HEK293T (cell line): ENCODE results near the gene MYO5B.

Experiments
- CTCF ChIA-PET: fragments of 350-600 bp; formaldehyde crosslinking; extraction: SDS; loops from one replicate; lab custom pipeline; 2021; ENCODE audit warnings: antibody characterized with exemption, inconsistent platforms; lab: Yijun Ruan, JAX
- POLR2A ChIA-PET: fragments of 350-600 bp; formaldehyde crosslinking; extraction: SDS; loops from one replicate; lab custom pipeline; 2020; ENCODE audit warnings: antibody characterized with exemption, inconsistent platforms; lab: Yijun Ruan, JAX
- DNase-seq: peaks from one replicate; pipeline ENCODE4 v3.0.0; 2012; ENCODE audit warnings: mixed read lengths; ENCODE audit errors: extremely low spot score
- ARNT ChIP-seq: fragments of 450-650 bp; IDR thresholded peaks from 2 replicates; pipeline ENCODE4 v1.6.1; 2017; ENCODE audit warnings: mild to moderate bottlenecking
- BHLHE40 ChIP-seq: fragments of 450-650 bp; IDR thresholded peaks from 2 replicates; pipeline ENCODE4 v1.6.1; 2016; ENCODE audit warnings: mild to moderate bottlenecking, moderate library complexity, borderline replicate concordance
- CTBP1 ChIP-seq: fragments of 450-650 bp; IDR thresholded peaks from 2 replicates; pipeline ENCODE4 v1.6.1; 2016; ENCODE audit warnings: borderline replicate concordance
- ELF4 ChIP-seq: fragments of 450-650 bp; IDR thresholded peaks from 2 replicates; pipeline ENCODE4 v1.6.1; 2017; ENCODE audit warnings: antibody characterized with exemption
- FOXA1 ChIP-seq: fragments of 450-650 bp; IDR thresholded peaks from 2 replicates; pipeline ENCODE4 v1.6.1; 2016; ENCODE audit warnings: mild to moderate bottlenecking
- FOXK2 ChIP-seq: fragments of 450-650 bp; IDR thresholded peaks from 2 replicates; pipeline ENCODE4 v1.6.1; 2016; ENCODE audit warnings: mild to moderate bottlenecking
- FOXM1 ChIP-seq: fragments of 450-650 bp; IDR thresholded peaks from 2 replicates; pipeline ENCODE4 v1.6.1; 2017; ENCODE audit warnings: mild to moderate bottlenecking, borderline replicate concordance
- HDGF ChIP-seq: fragments of 450-650 bp; IDR thresholded peaks from 2 replicates; pipeline ENCODE4 v1.6.1; 2017; ENCODE audit warnings: antibody characterized with exemption, borderline replicate concordance
- L3MBTL2 ChIP-seq: fragments of 450-650 bp; conservative IDR thresholded peaks from 2 replicates; pipeline ENCODE4 v1.6.1; 2016; ENCODE audit warnings: mild to moderate bottlenecking
- LEF1 ChIP-seq: fragments of 450-650 bp; IDR thresholded peaks from 2 replicates; pipeline ENCODE4 v1.6.1; 2017; ENCODE audit warnings: mild to moderate bottlenecking, borderline replicate concordance
- NFRKB ChIP-seq: fragments of 450-650 bp; IDR thresholded peaks from 2 replicates; pipeline ENCODE4 v1.6.1; 2016; ENCODE audit warnings: mild to moderate bottlenecking, moderate library complexity
- SP1 ChIP-seq: fragments of 450-650 bp; IDR thresholded peaks from 2 replicates; pipeline ENCODE4 v1.6.1; 2017
- SUZ12 ChIP-seq: fragments of 450-650 bp; IDR thresholded peaks from 2 replicates; pipeline ENCODE4 v1.6.1; 2016; ENCODE audit warnings: mild to moderate bottlenecking
- TARDBP ChIP-seq: fragments of 450-650 bp; IDR thresholded peaks from 2 replicates; pipeline ENCODE4 v1.6.1; 2016
- ZNF384 ChIP-seq: fragments of 450-650 bp; IDR thresholded peaks from 2 replicates; pipeline ENCODE4 v1.6.1; 2016
- TF ChIP-seq, protein P1 (sequence below): fragments of 450-650 bp; IDR thresholded peaks from 2 replicates; pipeline ENCODE4 v1.6.1; 2016

MYO5B gene

DNA sequence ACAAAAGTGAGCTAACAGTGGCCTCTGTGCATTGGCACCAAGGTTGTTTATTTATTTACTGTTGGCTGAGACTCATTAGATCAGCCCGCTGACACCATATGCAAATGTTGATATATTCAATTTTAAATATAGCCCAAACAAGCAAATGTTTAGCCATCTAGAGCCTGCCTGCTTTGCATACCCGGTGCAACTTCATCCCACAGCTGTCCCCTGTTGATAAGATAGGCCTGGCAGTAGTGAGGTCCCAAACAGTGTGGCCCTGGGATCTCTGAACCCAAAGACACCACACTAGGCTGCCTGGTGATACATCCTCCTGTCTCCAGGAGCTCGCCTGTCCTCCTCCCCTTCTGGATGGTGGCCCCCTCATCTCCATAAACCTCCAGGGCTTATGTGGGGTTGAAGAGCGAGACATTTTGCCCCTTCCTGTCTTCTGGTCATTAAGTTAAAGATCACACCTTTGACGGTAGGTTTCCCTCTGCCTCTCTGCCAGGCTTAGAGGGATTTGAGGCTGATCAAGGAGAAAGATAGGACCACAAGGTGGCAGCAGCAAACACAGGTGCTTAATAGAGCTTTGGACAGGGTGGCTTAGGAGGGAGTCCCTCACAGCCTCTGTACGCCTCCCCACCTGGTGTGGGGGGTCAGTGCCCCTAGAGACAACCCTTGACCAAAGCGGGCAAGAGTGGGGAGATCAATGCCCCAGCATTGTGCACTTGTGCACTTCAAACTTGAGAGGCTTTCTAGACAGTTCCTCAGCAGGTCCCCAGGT is 23.7 kb upstream of the MYO5B start:
- ChIA-PET CTCF (interaction anchor here (0.7 to 3.1 kb wide), 5 partner anchors 11 to 286 kb away, joined by 3 to 17 read pairs (median 4); partner anchors contain the start of gene MYO5B), POLR2A (no interaction called here)
- DNase-seq = peak; percentile 36
- TF ChIP-seq NFRKB (no peak), FOXK2 (no peak), ARNT (no peak), ZNF384 (no peak), FOXM1 (no peak)

DNA sequence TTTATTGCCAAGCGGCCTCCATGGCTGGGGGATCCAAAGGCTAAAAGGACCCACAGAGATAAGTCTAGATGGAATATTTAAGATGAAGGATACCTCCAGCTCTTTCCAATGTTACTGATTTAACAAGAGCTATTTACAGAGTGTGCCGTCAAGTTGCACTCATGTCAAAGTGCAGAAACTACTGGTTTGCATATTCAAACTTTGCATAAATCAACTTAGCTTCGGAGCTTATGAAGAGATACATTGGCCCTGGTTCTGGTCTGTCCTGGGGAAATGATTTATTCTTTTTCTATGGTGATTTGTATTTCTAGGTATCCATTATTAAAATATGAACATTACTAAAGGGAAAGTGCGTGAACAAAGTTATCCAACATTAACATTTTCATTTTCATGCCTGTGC is 14.4 kb upstream of the MYO5B start:
- DNase-seq = no peak
- ChIA-PET CTCF (no interaction called here), POLR2A (no interaction called here)
- TF ChIP-seq HDGF (no peak), BHLHE40 (no peak), SUZ12 (no peak), ARNT (no peak), SP1 (no peak), TARDBP (no peak), FOXA1 (no peak), FOXK2 (no peak), ZNF384 (no peak), CTBP1 (no peak), FOXM1 (no peak), LEF1 (no peak), L3MBTL2 (no peak)
- TF ChIP-seq, protein P1, sequence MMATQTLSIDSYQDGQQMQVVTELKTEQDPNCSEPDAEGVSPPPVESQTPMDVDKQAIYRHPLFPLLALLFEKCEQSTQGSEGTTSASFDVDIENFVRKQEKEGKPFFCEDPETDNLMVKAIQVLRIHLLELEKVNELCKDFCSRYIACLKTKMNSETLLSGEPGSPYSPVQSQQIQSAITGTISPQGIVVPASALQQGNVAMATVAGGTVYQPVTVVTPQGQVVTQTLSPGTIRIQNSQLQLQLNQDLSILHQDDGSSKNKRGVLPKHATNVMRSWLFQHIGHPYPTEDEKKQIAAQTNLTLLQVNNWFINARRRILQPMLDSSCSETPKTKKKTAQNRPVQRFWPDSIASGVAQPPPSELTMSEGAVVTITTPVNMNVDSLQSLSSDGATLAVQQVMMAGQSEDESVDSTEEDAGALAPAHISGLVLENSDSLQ = no peak

DNA sequence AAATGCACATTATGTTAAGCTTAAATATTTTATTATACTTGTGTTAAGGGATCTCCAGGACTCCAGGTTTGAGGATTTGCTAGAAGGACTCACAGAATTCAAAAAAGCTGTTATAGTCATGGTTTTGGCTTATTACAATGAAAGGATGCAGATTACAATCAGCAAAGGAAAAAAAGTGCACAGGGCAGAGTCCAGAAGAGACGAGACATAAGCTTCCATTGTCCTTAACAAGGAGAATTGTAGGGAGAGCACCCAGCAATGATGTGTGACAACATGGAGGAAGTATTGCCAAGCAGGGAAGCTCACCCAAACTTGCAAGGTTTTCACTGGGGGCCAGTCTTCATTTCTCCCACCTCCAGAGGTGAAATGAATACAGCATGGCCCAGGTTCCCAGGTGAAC is 12.8 kb upstream of the MYO5B start:
- ChIA-PET POLR2A (no interaction called here), CTCF (interaction anchor here (1.1 kb wide), 1 partner anchor 12 kb away, joined by 5 read pairs; no protein-coding TSS in a partner anchor)
- no peak for DNase-seq
- TF ChIP-seq HDGF (no peak), FOXM1 (no peak), L3MBTL2 (no peak), ZNF384 (no peak), CTBP1 (no peak), SP1 (no peak), FOXK2 (no peak), SUZ12 (no peak), LEF1 (no peak), NFRKB (no peak), ELF4 (no peak), BHLHE40 (no peak), FOXA1 (no peak)
- TF ChIP-seq, protein P1 = no peak

DNA sequence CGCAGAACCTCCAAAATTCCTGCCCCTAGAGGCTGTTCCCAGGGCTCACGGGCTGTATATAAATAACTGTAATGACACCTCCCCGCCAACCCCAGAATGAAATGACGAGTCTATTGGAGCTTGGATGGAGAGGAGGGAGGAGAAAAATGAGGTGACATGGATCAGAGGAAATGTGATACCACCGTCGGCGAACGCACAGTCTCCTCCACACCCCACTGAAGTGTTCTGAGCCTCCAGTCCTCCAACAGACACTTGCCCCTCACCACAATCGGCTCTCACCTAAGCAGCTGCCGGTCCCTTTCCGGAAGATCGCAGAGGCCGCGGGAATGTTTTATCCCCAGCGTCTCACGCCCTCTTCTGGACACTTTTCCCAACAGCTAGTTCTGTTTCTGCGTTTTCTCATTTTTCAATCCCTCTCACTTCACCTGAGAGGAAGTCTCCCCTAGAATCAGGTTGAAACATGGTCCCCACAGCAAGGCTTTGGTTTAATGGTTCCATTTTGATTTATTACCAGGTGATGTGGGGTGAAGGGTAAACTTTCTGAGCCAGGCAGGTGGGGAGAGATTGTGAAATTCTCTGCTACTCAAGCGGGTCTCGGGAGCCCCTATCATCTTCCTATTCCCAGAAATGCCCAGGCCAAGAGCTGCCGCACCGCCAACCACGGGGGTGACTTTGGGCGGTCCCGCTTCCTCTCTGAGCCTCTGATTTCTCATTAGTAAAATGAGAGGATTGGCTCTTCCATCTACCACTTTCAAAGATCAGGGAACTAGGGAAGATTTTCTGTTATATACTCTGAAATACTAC is 9.1 kb upstream of the MYO5B start:
- ChIA-PET CTCF (interaction anchor here (0.5 to 2.6 kb wide), 7 partner anchors 9 to 340 kb away, joined by 3 to 15 read pairs (median 4); partner anchors contain the start of gene MYO5B), POLR2A (interaction anchor here (1.6 kb wide), 1 partner anchor 9 kb away, joined by 5 read pairs; the partner anchor contains the start of gene MYO5B)
- TF ChIP-seq L3MBTL2 (no peak), NFRKB (no peak), FOXM1 (no peak), ELF4 (no peak), TARDBP (no peak), SP1 (no peak), BHLHE40 (no peak), FOXA1 (no peak), ARNT (no peak), LEF1 (no peak), CTBP1 (no peak), SUZ12 (no peak), FOXK2 (no peak)
- TF ChIP-seq, protein P1 = no peak
- DNase-seq = peak; percentile 65

DNA sequence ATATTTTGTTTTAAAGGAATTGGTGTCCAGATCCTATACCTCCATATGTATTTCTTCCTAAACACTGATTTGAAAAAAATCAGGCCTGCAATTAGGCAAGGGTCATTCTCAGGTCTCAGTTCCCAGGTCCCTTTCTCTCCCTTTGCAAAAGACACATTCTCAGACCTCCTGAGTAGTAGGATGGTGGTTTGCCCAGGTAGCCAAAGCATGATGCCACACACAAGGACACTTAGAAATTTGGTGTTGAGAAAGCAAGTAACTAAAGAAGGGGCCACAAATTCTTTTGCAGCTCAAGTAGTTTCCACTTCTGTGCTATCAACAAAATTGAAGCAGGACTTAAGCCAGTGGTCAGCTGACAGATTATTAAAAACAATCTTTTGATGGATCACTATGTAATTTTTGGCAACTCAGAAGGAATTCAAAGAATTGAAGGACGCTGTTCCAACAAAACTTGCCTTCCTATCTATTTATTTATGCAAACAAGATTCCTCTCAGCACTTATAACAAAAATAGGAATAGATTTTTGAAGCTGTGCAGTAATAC is 6.6 kb upstream of the MYO5B start:
- POLR2A ChIA-PET = no interaction called here
- CTCF ChIA-PET = no interaction called here
- no peak for DNase-seq
- TF ChIP-seq NFRKB = no peak
- no peak for TF ChIP-seq FOXK2
- TF ChIP-seq, protein P1 = no peak
- no peak for TF ChIP-seq FOXM1
- no peak for TF ChIP-seq ZNF384
- no peak for TF ChIP-seq CTBP1
- no peak for TF ChIP-seq SP1
- no peak for TF ChIP-seq ARNT
- TF ChIP-seq BHLHE40 = no peak
- TF ChIP-seq HDGF = no peak
- no peak for TF ChIP-seq LEF1
- TF ChIP-seq L3MBTL2 = no peak
- no peak for TF ChIP-seq ELF4
- no peak for TF ChIP-seq TARDBP
- TF ChIP-seq SUZ12 = no peak
- no peak for TF ChIP-seq FOXA1
